HepG2 (cell line): ENCODE results near the gene SNRNP48. TPM values are rescaled to one million over a fixed set of nuclear protein-coding genes. Genes with fewer than 3 reads are reported as not detected.
A peak's percentile ranks its signal among the peaks of the same experiment; 100 is the strongest.

Experiments used
- ADNP ChIP-seq: sonication (generic); formaldehyde crosslinking; IDR thresholded peaks from 2 replicates; pipeline ENCODE4 v1.4.0; 2020; ENCODE audit warnings: missing genetic modification reagents
- ARID4A ChIP-seq: sonication (generic); formaldehyde crosslinking; IDR thresholded peaks from 2 replicates; pipeline ENCODE4 v1.5.0; 2020; ENCODE audit warnings: mild to moderate bottlenecking, missing genetic modification reagents, borderline replicate concordance
- ARNT2 ChIP-seq: sonication (generic); formaldehyde crosslinking; IDR thresholded peaks from 2 replicates; pipeline ENCODE4 v1.8.0; 2022; ENCODE audit warnings: mild to moderate bottlenecking, low read depth, missing genetic modification reagents, moderate library complexity
- ATF7-NPFF ChIP-seq: sonication (generic); formaldehyde crosslinking; IDR thresholded peaks from 2 replicates; pipeline ENCODE4 v1.8.1; 2023; ENCODE audit warnings: mild to moderate bottlenecking, low read depth, missing genetic modification reagents, moderate library complexity
- CENPBD1 ChIP-seq: sonication (generic); formaldehyde crosslinking; IDR thresholded peaks from 2 replicates; pipeline ENCODE4 v1.8.0; 2022; ENCODE audit warnings: missing genetic modification reagents, low read depth, mild to moderate bottlenecking, borderline replicate concordance
- ETV5 ChIP-seq: IDR thresholded peaks from 2 replicates; pipeline ENCODE4 v1.6.1; 2018; ENCODE audit warnings: missing biosample characterization, missing genetic modification reagents, inconsistent platforms, borderline replicate concordance
- GMEB2 ChIP-seq: IDR thresholded peaks from 2 replicates; pipeline ENCODE4 v1.6.1; 2016; ENCODE audit warnings: missing biosample characterization, missing genetic modification reagents, low read depth
- HNF1B ChIP-seq: sonication (generic); formaldehyde crosslinking; IDR thresholded peaks from 2 replicates; pipeline ENCODE4 v1.5.1; 2020; ENCODE audit warnings: mild to moderate bottlenecking, moderate library complexity, missing genetic modification reagents
- NAIF1 ChIP-seq: sonication (generic); formaldehyde crosslinking; IDR thresholded peaks from 2 replicates; pipeline ENCODE4 v1.5.0; 2020; ENCODE audit warnings: mild to moderate bottlenecking, missing genetic modification reagents, borderline replicate concordance
- NFIB ChIP-seq: sonication (generic); formaldehyde crosslinking; IDR thresholded peaks from 2 replicates; pipeline ENCODE4 v1.9.0; 2021; ENCODE audit warnings: missing genetic modification reagents, mild to moderate bottlenecking, borderline replicate concordance
- SMAD1 ChIP-seq: sonication (generic); formaldehyde crosslinking; IDR thresholded peaks from 2 replicates; pipeline ENCODE4 v1.4.0; 2020; ENCODE audit warnings: missing genetic modification reagents, low read depth, mild to moderate bottlenecking, borderline replicate concordance
- SP4 ChIP-seq: sonication (generic); formaldehyde crosslinking; IDR thresholded peaks from 2 replicates; pipeline ENCODE4 v1.8.1; 2023; ENCODE audit warnings: mild to moderate bottlenecking, missing genetic modification reagents
- TFDP1 ChIP-seq: IDR thresholded peaks from 2 replicates; pipeline ENCODE4 v1.6.1; 2016; ENCODE audit warnings: missing compliant biosample characterization, missing genetic modification reagents, borderline replicate concordance
- ZBTB46 ChIP-seq: sonication (generic); formaldehyde crosslinking; IDR thresholded peaks from 2 replicates; pipeline ENCODE4 v1.4.0; 2020; ENCODE audit warnings: mild to moderate bottlenecking, missing genetic modification reagents, borderline replicate concordance
- ZNF260 ChIP-seq: sonication (generic); formaldehyde crosslinking; IDR thresholded peaks from 2 replicates; pipeline ENCODE4 v1.4.0; 2020; ENCODE audit warnings: missing genetic modification reagents, low read depth, mild to moderate bottlenecking, borderline replicate concordance
- ZNF549 ChIP-seq: sonication (generic); formaldehyde crosslinking; IDR thresholded peaks from 2 replicates; pipeline ENCODE4 v1.5.0; 2020; ENCODE audit warnings: missing genetic modification reagents
- ZNF552 ChIP-seq: sonication (generic); formaldehyde crosslinking; IDR thresholded peaks from 2 replicates; pipeline ENCODE4 v1.9.0; 2022; ENCODE audit warnings: missing genetic modification reagents, mild to moderate bottlenecking, borderline replicate concordance
- polyA plus RNA-seq, 8 experiments: library from polyadenylated mRNA; depleted of rRNA in 3 of 8; stranded (reverse) in 7 of 8; unstranded in 1 of 8; fragments of >200 nt; fragmentation: Illumina TruSeq in 4 of 8; extraction: Trizol in 4 of 8; gene quantifications; 2 replicates each; pipeline versions ENCODE4 v1.2.1 to v1.2.3, GENCODE V29; 2011 to 2016; ENCODE audit warnings: low read depth in 4 of 8, missing spikeins in 1 of 8, mixed read lengths in 1 of 8; ENCODE audit not compliant: insufficient read depth in 1 of 8
- total RNA-seq, 5 experiments: library from RNA; depleted of rRNA; stranded (reverse); fragments of >200 nt; fragmentation: Illumina TruSeq; extraction: Trizol; gene quantifications; 2 replicates each; pipeline ENCODE4 v1.2.3, GENCODE V29; 2016; ENCODE audit warnings: low read depth in 1 of 5

Gene SNRNP48
- total and polyA plus RNA-seq, 2 of the 13 experiments (the other 11 are each of a cell fraction or from before 2014, with no cell fraction given): 17.5 to 47.5 TPM

- peak; percentile 11; the same call in 1 of the 2 replicates for TF ChIP-seq ARID4A (CRISPR knock-in tag)
- TF ChIP-seq SMAD1 (CRISPR knock-in tag): no peak
- TF ChIP-seq ZNF552: no peak
- TF ChIP-seq ZBTB46 (CRISPR knock-in tag): no peak
- TF ChIP-seq CENPBD1 (CRISPR knock-in tag): no peak
- peak; percentile 88; the same call in 1 of the 2 replicates for TF ChIP-seq TFDP1 (CRISPR knock-in tag)
- TF ChIP-seq ATF7-NPFF: no peak
- TF ChIP-seq ZNF260 (CRISPR knock-in tag): no peak
- no peak for TF ChIP-seq NAIF1
- TF ChIP-seq SP4: 0 out of 2 replicates have a peak, but pooled peaks have one; percentile 31
- peak; percentile 81 for TF ChIP-seq HNF1B
- TF ChIP-seq GMEB2 (CRISPR knock-in tag): no peak
- TF ChIP-seq ADNP (CRISPR knock-in tag): no peak
- no peak for TF ChIP-seq ARNT2 (CRISPR knock-in tag)
- TF ChIP-seq NFIB: no peak
- peak; percentile 54 for TF ChIP-seq ETV5 (CRISPR knock-in tag)
- TF ChIP-seq ZNF549: no peak
Observed at GRCh38 chr6:7580927-7581618, 8.9 kb upstream of the SNRNP48 start (continued).
